ENCODE results near the gene TMEM219.
A peak's percentile ranks its signal among the peaks of the same experiment; 100 is the strongest.

TMEM219 gene

GRCh38 chr16:29963021-29963743, 1.3 kb downstream of the TMEM219 start:
- H3K4me1 ChIP-seq (ENCODE audit: control insufficient read depth, insufficient read depth, low read length), result 0 out of 2 replicates have a peak, but pooled peaks cover 3% of the 10 kb centered on the region
- no peak overlapping the region for H3K27ac ChIP-seq (ENCODE audit: extremely low read depth, low read depth, low read length)
- TF ChIP-seq ZBTB10 (tag by site-specific recombination; IDR thresholded peaks at IDR 0.05) (no peak), ZNF549 (tag by site-specific recombination; IDR thresholded peaks at IDR 0.05) (no peak), ZNF747 (tag by site-specific recombination; IDR thresholded peaks at IDR 0.05) (no peak), KLF1 (tag by site-specific recombination; IDR thresholded peaks at IDR 0.05) (peak; percentile 31; the same call in 1 of the 2 replicates)
- CTCF ChIA-PET, result interaction anchor here (0.6 to 1.0 kb wide), 4 partner anchors 10 to 90 kb away, joined by 3 to 8 read pairs (median 4); partner anchors contain the start of gene TAOK2
- no peaks in the 10 kb centered on the region for H3K9me3 ChIP-seq (ENCODE audit: control insufficient read depth, insufficient read depth, low read depth, low read length)
- H3K36me3 ChIP-seq (ENCODE audit: control insufficient read depth in 2 of 2, insufficient read depth in 1 of 2, low read length in 2 of 2), result peaks cover 3 to 4% of the 10 kb centered on the region in 2 experiments; a peak in 2 of 3 replicates
- POLR2A ChIA-PET, result interaction anchor here (1.4 kb wide), 1 partner anchor 10 kb away, joined by 11 read pairs; the partner anchor contains the start of gene TAOK2
- no peak overlapping the region for H3K4me3 ChIP-seq (ENCODE audit: low read depth, low read length)

GRCh38 chr16:29968205-29968604, 6.3 kb downstream of the TMEM219 start:
- TF ChIP-seq ZNF701 (tag by site-specific recombination; IDR thresholded peaks at IDR 0.05) (no peak), GLIS2 (tag by site-specific recombination; IDR thresholded peaks at IDR 0.05) (no peak), ZNF558 (tag by site-specific recombination; IDR thresholded peaks at IDR 0.05) (no peak)
- H3K9me3 ChIP-seq (ENCODE audit: control insufficient read depth, insufficient read depth, low read depth, low read length), result no peaks in the 10 kb centered on the region
- H3K4me1 ChIP-seq (ENCODE audit: control insufficient read depth, insufficient read depth, low read length), result no peaks in the 10 kb centered on the region
- H3K27ac ChIP-seq (ENCODE audit: extremely low read depth, low read depth, low read length), result no peak overlapping the region
- H3K36me3 ChIP-seq (ENCODE audit: control insufficient read depth in 2 of 2, insufficient read depth in 1 of 2, low read length in 2 of 2), result peaks cover 3 to 32% of the 10 kb centered on the region in 2 experiments; a peak in 2 of 3 replicates
- no peak overlapping the region for H3K4me3 ChIP-seq (ENCODE audit: low read depth, low read length)
- ChIA-PET POLR2A (no interaction called here), CTCF (no interaction called here)

GRCh38 chr16:29971304-29971703, 9.4 kb downstream of the TMEM219 start:
- peaks cover 8% of the 10 kb centered on the region for H3K4me1 ChIP-seq (ENCODE audit: control insufficient read depth, insufficient read depth, low read length)
- POLR2A ChIA-PET, result interaction anchor here (0.7 kb wide), 1 partner anchor 48 kb away, joined by 3 read pairs; no protein-coding TSS in a partner anchor
- CTCF ChIA-PET, result interaction anchor here (0.6 to 3.2 kb wide), 2 partner anchors 123 to 580 kb away, joined by 6 to 13 read pairs; no protein-coding TSS in a partner anchor
- no peak for TF ChIP-seq ZNF529 (tag by site-specific recombination; IDR thresholded peaks at IDR 0.05; ENCODE audit: insufficient replicate concordance)
- no peak for TF ChIP-seq PRDM4 (tag by site-specific recombination; IDR thresholded peaks at IDR 0.05)
- no peak for TF ChIP-seq ZBTB6 (tag by site-specific recombination; IDR thresholded peaks at IDR 0.05)
- no peak for TF ChIP-seq IKZF3 (tag by site-specific recombination; IDR thresholded peaks at IDR 0.05)
- TF ChIP-seq ZNF214 (tag by site-specific recombination; IDR thresholded peaks at IDR 0.05; ENCODE audit: borderline replicate concordance), result no peak
- no peak for TF ChIP-seq ZNF274 (IDR thresholded peaks at IDR 0.05; ENCODE audit: low read length)
- TF ChIP-seq ZNF274 (tag by site-specific recombination; IDR thresholded peaks at IDR 0.05; ENCODE audit: borderline replicate concordance), result no peak
- TF ChIP-seq KLF8 (tag by site-specific recombination; IDR thresholded peaks at IDR 0.05), result no peak
- no peak for TF ChIP-seq ZBTB44 (tag by site-specific recombination; IDR thresholded peaks at IDR 0.05)
- no peak for TF ChIP-seq ZSCAN30 (tag by site-specific recombination; IDR thresholded peaks at IDR 0.05)
- TF ChIP-seq ZNF645 (tag by site-specific recombination; IDR thresholded peaks at IDR 0.05), result no peak
- TF ChIP-seq ZSCAN4 (tag by site-specific recombination; IDR thresholded peaks at IDR 0.05), result no peak

More at GRCh38 chr16:29971304-29971703, 9.4 kb downstream of the TMEM219 start:
- Histone ChIP-seq H3K27ac (ENCODE audit: extremely low read depth, low read depth, low read length) (no peak overlapping the region), H3K4me3 (ENCODE audit: low read depth, low read length) (no peak overlapping the region), H3K36me3 (ENCODE audit: control insufficient read depth in 2 of 2, insufficient read depth in 1 of 2, low read length in 2 of 2) (peaks cover 0 to 42% of the 10 kb centered on the region in 2 experiments; a peak in 2 of 3 replicates), H3K9me3 (ENCODE audit: control insufficient read depth, insufficient read depth, low read depth, low read length) (no peaks in the 10 kb centered on the region)

Measured in HEK293 (cell line).